Testis (tissue), 3 donors: Measurements from ENCODE around the gene ZNF423. TPM values are rescaled to one million over a fixed set of nuclear protein-coding genes. Genes with fewer than 3 reads are reported as not detected.

Experiments
- DNase-seq: peaks from one replicate; pipeline ENCODE4 v3.0.0-alpha.2; 2019
- H3K27ac ChIP-seq, 2 donors: fragments of 200-600 bp; sonication (generic); one replicate each; pipeline ENCODE4 v1.5.1; 2019
- H3K27me3 ChIP-seq: fragments of 200-600 bp; sonication (generic); one replicate; pipeline ENCODE4 v1.5.1; 2019
- H3K36me3 ChIP-seq: fragments of 200-600 bp; sonication (generic); one replicate; pipeline ENCODE4 v1.5.1; 2017; ENCODE audit warnings: low read depth; ENCODE audit errors: missing control alignments
- H3K4me1 ChIP-seq: fragments of 200-600 bp; sonication (generic); one replicate; pipeline ENCODE4 v1.5.1; 2019
- H3K4me3 ChIP-seq, 2 donors: fragments of 200-600 bp; sonication (generic); one replicate each; pipeline ENCODE4 v1.5.1; 2017 to 2019
- H3K9me3 ChIP-seq: fragments of 200-600 bp; sonication (generic); one replicate; pipeline ENCODE4 v1.5.1; 2017
- CTCF ChIP-seq, 3 experiments: fragments of 450-650 bp in 2 of 3; fragments of 200-600 bp in 1 of 3; sonication (generic) in 1 of 3; IDR thresholded peaks; one replicate each; pipeline ENCODE4 v1.5.1; 2016 to 2019; ENCODE audit warnings: antibody characterized with exemption in 3 of 3, mild to moderate bottlenecking in 2 of 3, moderate library complexity in 1 of 3
- POLR2A ChIP-seq: fragments of 450-650 bp; IDR thresholded peaks from one replicate; pipeline ENCODE4 v1.6.1; 2017; ENCODE audit warnings: antibody characterized with exemption, mild to moderate bottlenecking, moderate library complexity
- WGBS, 2 donors: methylation state at CpG; one replicate each; pipeline ENCODE4 v1.1.5; 2018; 5-methylcytosine and 5-hydroxymethylcytosine counted together
- intact Hi-C: fragments of 100-400 bp; cut with DNase I; formaldehyde crosslinking; loops from one replicate; pipeline ENCODE4 v1.15.1; 2023; ENCODE audit warnings: low total_unique reads
- polyA plus RNA-seq: library from polyadenylated mRNA; stranded (reverse); fragments of 350-450 nt; fragmentation: Illumina TruSeq; extraction: RNeasy Lipid Tissue Mini Kit (QIAGEN cat#74804); gene quantifications from one replicate; pipeline ENCODE4 v1.2.3, GENCODE V29; 2014; ENCODE audit warnings: low read depth, low replicate concordance; ENCODE audit not compliant: insufficient read depth
- total RNA-seq, 2 donors: library from RNA; depleted of rRNA; stranded (reverse); fragments of >200 nt; gene quantifications; one replicate each; pipeline ENCODE4 v1.2.3, GENCODE V29; 2016

The ZNF423 gene
- total and polyA plus RNA-seq, 3 donors from 2014 or later, result 8.9 to 19.0 (median 12.1) TPM

- H3K27ac ChIP-seq, result no peak overlapping the region
- intact Hi-C loops, result no loop called here
- no peaks in the 10 kb centered on the region for H3K9me3 ChIP-seq
- H3K27me3 ChIP-seq, result no peaks in the 10 kb centered on the region
- DNase-seq, result no peak
- TF ChIP-seq POLR2A (no peak), CTCF (IDR thresholded peaks at IDR 0.05) (no peak)
- H3K4me3 ChIP-seq, result no peak overlapping the region
- H3K36me3 ChIP-seq, result no peaks in the 10 kb centered on the region
- WGBS, 2 donors, result 72 to 80% methylated on average over 4 of the region's 4 CpGs
- peaks cover 6% of the 10 kb centered on the region for H3K4me1 ChIP-seq
These were observed 296.7 kb downstream of the ZNF423 start for GRCh38 chr16:49559242-49559641.

GRCh38 chr16:49558451-49558850 lies 297.5 kb downstream of the ZNF423 start:
- no peak for TF ChIP-seq CTCF (IDR thresholded peaks at IDR 0.05)
- H3K4me1 ChIP-seq, result peaks cover 6% of the 10 kb centered on the region

GRCh38 chr16:49556606-49557446 lies 299.1 kb downstream of the ZNF423 start:
- DNase-seq, result peak; percentile 22
- WGBS, 2 donors, result 78 to 80% methylated on average over 23 of the region's 23 CpGs
- no peaks in the 10 kb centered on the region for H3K9me3 ChIP-seq
- no peak overlapping the region for H3K27ac ChIP-seq
- peak; percentile 26 to 59 (median 56) for TF ChIP-seq CTCF (IDR thresholded peaks at IDR 0.05)
- TF ChIP-seq POLR2A, result no peak
- no peak overlapping the region for H3K4me3 ChIP-seq
- peaks cover 6% of the 10 kb centered on the region for H3K4me1 ChIP-seq
- no peaks in the 10 kb centered on the region for H3K27me3 ChIP-seq
- H3K36me3 ChIP-seq, result no peaks in the 10 kb centered on the region
- intact Hi-C loops, result no loop called here

More at GRCh38 chr16:49558451-49558850, 297.5 kb downstream of the ZNF423 start:
- 89 to 91% methylated on average over 2 of the region's 2 CpGs for WGBS, 2 donors
- Histone ChIP-seq H3K9me3 (no peaks in the 10 kb centered on the region), H3K27ac (no peak overlapping the region), H3K27me3 (no peaks in the 10 kb centered on the region), H3K4me3 (no peak overlapping the region), H3K36me3 (no peaks in the 10 kb centered on the region)
- intact Hi-C loops, result no loop called here
- DNase-seq, result no peak

GRCh38 chr16:49556249-49556605 lies 299.7 kb downstream of the ZNF423 start:
- DNase-seq, result no peak
- no peaks in the 10 kb centered on the region for H3K9me3 ChIP-seq
- no peak overlapping the region for H3K4me3 ChIP-seq
- H3K4me1 ChIP-seq, result peaks cover 6% of the 10 kb centered on the region
- intact Hi-C loops, result no loop called here
- H3K27ac ChIP-seq, result no peak overlapping the region
- 67 to 73% methylated on average over 4 of the region's 4 CpGs for WGBS, 2 donors
- no peak for TF ChIP-seq CTCF (IDR thresholded peaks at IDR 0.05)
- TF ChIP-seq POLR2A, result no peak
- no peaks in the 10 kb centered on the region for H3K36me3 ChIP-seq
- H3K27me3 ChIP-seq, result no peaks in the 10 kb centered on the region

DNA sequence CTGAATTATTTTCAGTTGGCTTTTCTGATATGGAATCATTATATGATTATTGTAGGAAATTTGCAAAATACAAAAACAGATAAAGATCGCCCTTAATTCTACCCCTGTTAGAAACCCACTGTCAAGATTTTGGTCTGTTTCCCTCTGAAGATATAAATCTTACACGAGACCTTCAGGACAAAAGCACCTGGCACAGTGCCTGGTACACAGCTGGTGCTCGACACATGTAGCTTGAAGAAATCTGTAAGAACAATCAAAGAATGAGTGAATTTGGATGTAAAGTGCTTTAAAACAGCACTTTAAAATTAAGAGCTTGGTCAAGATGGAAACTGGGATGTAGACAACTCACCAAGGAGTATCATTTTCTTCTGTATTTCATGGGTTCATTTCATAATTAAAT lies 301.2 kb downstream of the ZNF423 start:
- 84 to 88% methylated on average over 3 of the region's 3 CpGs for WGBS, 2 donors
- TF ChIP-seq CTCF (IDR thresholded peaks at IDR 0.05), result no peak
- TF ChIP-seq POLR2A, result no peak
- intact Hi-C loops, result no loop called here
- Histone ChIP-seq H3K36me3 (no peaks in the 10 kb centered on the region), H3K27ac (no peak overlapping the region), H3K4me3 (no peak overlapping the region), H3K27me3 (no peaks in the 10 kb centered on the region), H3K4me1 (peaks cover 3% of the 10 kb centered on the region), H3K9me3 (no peaks in the 10 kb centered on the region)
- no peak for DNase-seq
